ENCODE results near the gene GSTA1.

DNA sequence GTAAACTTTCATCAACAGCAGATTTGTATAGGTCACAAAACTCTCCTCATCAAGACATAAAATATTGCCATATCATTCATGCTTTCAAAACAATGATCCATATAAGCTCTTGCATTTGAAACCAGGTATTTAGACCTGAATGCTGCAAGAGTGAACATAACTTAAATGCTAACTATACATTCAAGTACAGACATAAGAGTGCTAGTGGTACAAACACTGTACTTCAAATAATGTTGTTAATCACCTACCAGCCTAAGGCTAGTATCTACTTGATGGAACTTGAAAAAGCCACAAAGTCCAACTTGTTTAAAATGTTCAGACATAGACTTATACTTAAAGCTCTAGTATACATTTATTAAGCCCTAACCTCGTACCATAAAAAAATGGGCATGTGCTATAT lies 24.4 kb downstream of the GSTA1 start:
- TF ChIP-seq EZH2 (IDR thresholded peaks at IDR 0.05; ENCODE audit: insufficient read depth, poor library complexity, severe bottlenecking) (no peak), EZH2phosphoT487 (IDR thresholded peaks at IDR 0.05; ENCODE audit: insufficient read depth, low read depth) (no peak)
